KMS-11 (cell line): Measurements from ENCODE around the gene FOXP1.

Experiments used
- H2AFZ ChIP-seq: fragments of 200-600 bp; sonication (generic); 2 replicates; pipeline ENCODE4 v1.6.1; 2016; ENCODE audit warnings: antibody characterized with exemption, mixed run types, low read depth
- H3K27ac ChIP-seq: fragments of 200-600 bp; sonication (generic); 2 replicates; pipeline ENCODE4 v1.6.1; 2016; ENCODE audit warnings: mild to moderate bottlenecking, mixed run types
- H3K27me3 ChIP-seq: fragments of 200-600 bp; sonication (generic); 2 replicates; pipeline ENCODE4 v1.6.1; 2017; ENCODE audit warnings: mild to moderate bottlenecking, low read depth, mixed run types, moderate library complexity; ENCODE audit not compliant: insufficient read depth
- H3K36me3 ChIP-seq: fragments of 200-600 bp; sonication (generic); 2 replicates; pipeline ENCODE4 v1.6.1; 2017; ENCODE audit warnings: mild to moderate bottlenecking, mixed run types; ENCODE audit not compliant: insufficient read depth
- H3K4me1 ChIP-seq: fragments of 200-600 bp; sonication (generic); 2 replicates; pipeline ENCODE4 v1.6.1; 2016; ENCODE audit warnings: mild to moderate bottlenecking, low read depth, mixed run types; ENCODE audit not compliant: poor library complexity, severe bottlenecking
- H3K4me2 ChIP-seq: fragments of 200-600 bp; sonication (generic); 2 replicates; pipeline ENCODE4 v1.7.0; 2016; ENCODE audit warnings: mild to moderate bottlenecking, mixed run types
- H3K4me3 ChIP-seq: fragments of 200-600 bp; sonication (generic); IDR thresholded peaks from 2 replicates; pipeline ENCODE4 v1.6.1; 2017; ENCODE audit warnings: low read depth, low read length, mixed read lengths; ENCODE audit not compliant: insufficient read depth
- H3K79me2 ChIP-seq: fragments of 200-600 bp; sonication (generic); 2 replicates; pipeline ENCODE4 v1.6.1; 2016; ENCODE audit warnings: low read depth, mixed run types; ENCODE audit not compliant: insufficient read depth
- H3K9ac ChIP-seq: fragments of 200-600 bp; sonication (generic); 2 replicates; pipeline ENCODE4 v1.6.1; 2016; ENCODE audit warnings: mild to moderate bottlenecking, mixed run types
- H4K20me1 ChIP-seq: fragments of 200-600 bp; sonication (generic); 2 replicates; pipeline ENCODE4 v1.6.1; 2016; ENCODE audit warnings: mild to moderate bottlenecking, mixed run types; ENCODE audit not compliant: insufficient read depth
- TF ChIP-seq, protein P1 (sequence below): fragments of 200-600 bp; sonication (generic); conservative IDR thresholded peaks from 2 replicates; pipeline ENCODE4 v1.6.1; 2017; ENCODE audit warnings: low read depth, mild to moderate bottlenecking, antibody characterized with exemption, low read length, moderate library complexity, mixed read lengths

The FOXP1 gene

DNA sequence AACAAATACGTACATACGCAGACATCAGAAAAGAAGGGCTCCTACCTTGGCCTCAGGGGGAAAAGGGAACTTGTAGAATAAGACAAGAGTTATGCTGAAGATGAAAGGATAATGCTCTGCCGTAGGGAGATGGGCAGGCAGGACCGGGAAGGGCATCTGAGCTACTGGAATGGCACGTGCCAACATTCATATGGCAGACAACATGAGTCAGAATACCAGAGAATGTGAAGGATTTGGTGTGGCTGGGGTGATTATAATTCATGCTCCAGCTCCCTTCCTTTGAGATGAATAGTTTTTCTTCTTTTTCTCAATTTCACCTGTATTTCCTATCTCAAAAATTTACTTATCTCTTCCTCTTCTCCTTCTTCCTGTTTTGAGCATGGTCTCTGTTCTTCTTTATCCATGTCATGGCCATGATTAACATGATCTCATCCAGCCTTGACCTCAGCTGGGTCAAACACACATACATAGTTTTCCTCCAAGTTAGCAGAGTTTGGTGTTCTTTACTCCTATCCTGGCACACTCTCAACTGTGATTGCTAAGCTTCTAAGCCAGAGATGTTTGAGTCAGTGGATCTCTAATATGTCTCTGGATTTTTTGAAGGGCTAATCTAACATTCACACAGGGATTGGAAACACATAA lies 507.0 kb downstream of the FOXP1 start:
- no peaks in the 10 kb centered on the region for H4K20me1 ChIP-seq
- H3K27ac ChIP-seq: no peak overlapping the region
- no peaks in the 10 kb centered on the region for H3K36me3 ChIP-seq
- H3K9ac ChIP-seq: no peak overlapping the region
- no peak overlapping the region for H2AFZ ChIP-seq
- no peaks in the 10 kb centered on the region for H3K27me3 ChIP-seq
- H3K4me2 ChIP-seq: no peak overlapping the region
- H3K79me2 ChIP-seq: no peaks in the 10 kb centered on the region
- H3K4me1 ChIP-seq: no peaks in the 10 kb centered on the region
- no peak overlapping the region for H3K4me3 ChIP-seq
- TF ChIP-seq, protein P1, sequence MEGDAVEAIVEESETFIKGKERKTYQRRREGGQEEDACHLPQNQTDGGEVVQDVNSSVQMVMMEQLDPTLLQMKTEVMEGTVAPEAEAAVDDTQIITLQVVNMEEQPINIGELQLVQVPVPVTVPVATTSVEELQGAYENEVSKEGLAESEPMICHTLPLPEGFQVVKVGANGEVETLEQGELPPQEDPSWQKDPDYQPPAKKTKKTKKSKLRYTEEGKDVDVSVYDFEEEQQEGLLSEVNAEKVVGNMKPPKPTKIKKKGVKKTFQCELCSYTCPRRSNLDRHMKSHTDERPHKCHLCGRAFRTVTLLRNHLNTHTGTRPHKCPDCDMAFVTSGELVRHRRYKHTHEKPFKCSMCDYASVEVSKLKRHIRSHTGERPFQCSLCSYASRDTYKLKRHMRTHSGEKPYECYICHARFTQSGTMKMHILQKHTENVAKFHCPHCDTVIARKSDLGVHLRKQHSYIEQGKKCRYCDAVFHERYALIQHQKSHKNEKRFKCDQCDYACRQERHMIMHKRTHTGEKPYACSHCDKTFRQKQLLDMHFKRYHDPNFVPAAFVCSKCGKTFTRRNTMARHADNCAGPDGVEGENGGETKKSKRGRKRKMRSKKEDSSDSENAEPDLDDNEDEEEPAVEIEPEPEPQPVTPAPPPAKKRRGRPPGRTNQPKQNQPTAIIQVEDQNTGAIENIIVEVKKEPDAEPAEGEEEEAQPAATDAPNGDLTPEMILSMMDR: no peak

DNA sequence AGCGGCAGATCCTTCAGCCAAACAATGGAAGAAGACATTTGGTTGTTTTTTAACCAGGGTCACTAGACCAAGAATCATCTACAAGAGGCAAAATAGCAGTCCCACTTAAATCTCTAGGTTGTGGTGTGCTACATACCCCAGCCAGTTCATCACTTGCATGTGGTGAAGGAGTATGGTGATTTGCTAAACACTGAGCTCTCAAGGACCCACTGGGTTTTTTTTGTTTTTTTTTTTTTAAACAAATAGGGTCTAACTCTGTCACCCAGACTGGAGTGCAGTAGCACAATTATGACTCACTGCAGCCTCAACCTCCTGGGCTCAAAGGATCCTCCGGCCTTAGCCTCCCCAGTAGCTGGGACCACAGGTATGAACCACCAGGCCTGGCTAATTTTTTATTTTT lies 508.0 kb downstream of the FOXP1 start:
- Histone ChIP-seq H4K20me1 (no peaks in the 10 kb centered on the region), H2AFZ (no peak overlapping the region), H3K9ac (no peak overlapping the region), H3K4me1 (no peaks in the 10 kb centered on the region), H3K4me3 (no peak overlapping the region), H3K79me2 (no peaks in the 10 kb centered on the region), H3K27ac (no peak overlapping the region), H3K27me3 (no peaks in the 10 kb centered on the region), H3K36me3 (no peaks in the 10 kb centered on the region), H3K4me2 (no peak overlapping the region)
- TF ChIP-seq, protein P1: no peak

DNA sequence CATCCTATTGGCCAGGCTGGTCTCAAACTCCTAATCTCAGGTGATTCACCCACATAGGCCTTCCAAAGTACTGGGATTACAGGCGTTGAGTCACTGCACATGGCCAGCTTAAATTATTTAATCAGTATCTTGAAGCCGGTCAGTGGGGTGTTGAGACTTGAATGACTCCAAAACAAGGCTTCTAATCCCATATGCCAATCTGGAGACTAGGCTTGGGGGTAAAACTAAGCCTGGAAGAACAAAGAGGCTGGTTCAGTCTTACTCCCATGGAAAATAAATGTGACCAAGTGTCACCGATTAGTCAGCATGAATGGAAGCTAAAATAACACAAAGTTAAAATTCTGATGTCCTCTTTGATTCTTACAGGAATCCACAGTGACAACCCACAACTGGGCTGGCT lies 509.1 kb downstream of the FOXP1 start:
- no peaks in the 10 kb centered on the region for H3K27me3 ChIP-seq
- H3K4me1 ChIP-seq: no peaks in the 10 kb centered on the region
- H3K36me3 ChIP-seq: no peaks in the 10 kb centered on the region
- H3K4me2 ChIP-seq: no peak overlapping the region
- H3K4me3 ChIP-seq: no peak overlapping the region
- no peaks in the 10 kb centered on the region for H4K20me1 ChIP-seq
- no peak overlapping the region for H3K27ac ChIP-seq
- no peaks in the 10 kb centered on the region for H3K79me2 ChIP-seq
- no peak overlapping the region for H2AFZ ChIP-seq
- TF ChIP-seq, protein P1: no peak
- no peak overlapping the region for H3K9ac ChIP-seq

DNA sequence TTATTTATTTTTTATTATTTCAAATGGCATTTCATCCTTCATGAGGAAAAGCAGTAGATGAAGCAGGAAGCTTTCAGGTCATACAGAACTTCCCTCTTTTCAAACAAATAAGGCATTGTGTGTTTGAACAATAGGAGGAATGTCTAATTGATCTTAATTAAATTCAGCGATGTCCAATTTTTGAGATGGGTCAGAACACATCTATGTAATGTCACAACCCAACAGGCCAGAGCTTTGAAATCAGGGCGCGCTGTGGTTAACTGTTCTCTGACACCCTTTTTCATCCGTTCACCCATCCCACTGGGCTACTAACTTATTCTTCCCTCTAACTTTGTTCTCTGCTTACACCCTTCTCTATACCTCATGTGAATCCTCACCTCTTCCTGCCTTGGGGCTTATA lies 510.5 kb downstream of the FOXP1 start:
- Histone ChIP-seq H3K27me3 (no peaks in the 10 kb centered on the region), H3K9ac (no peak overlapping the region), H3K27ac (no peak overlapping the region), H3K36me3 (no peaks in the 10 kb centered on the region), H4K20me1 (no peaks in the 10 kb centered on the region), H2AFZ (no peak overlapping the region), H3K4me3 (no peak overlapping the region), H3K4me2 (no peak overlapping the region), H3K79me2 (no peaks in the 10 kb centered on the region), H3K4me1 (peaks cover 13% of the 10 kb centered on the region)
- TF ChIP-seq, protein P1: no peak
